Measurements from ENCODE around the gene ANTXRL.
"Not testable (repeated sequence)": the region's sequence is repeated elsewhere in the genome, so short reads cannot be mapped to it uniquely, and the experiment has no call there.

The ANTXRL gene

GRCh38 chr10:46250898-46251856 lies 35.6 kb upstream of the ANTXRL start:
- no peak overlapping the region for H3K4me3 Mint-ChIP-seq
- no peaks in the 10 kb centered on the region for H3K9me3 Mint-ChIP-seq
- no peak for DNase-seq
- ATAC-seq (replicated peaks): no peak
- H3K4me1 Mint-ChIP-seq: peaks cover 2 to 15% of the 10 kb centered on the region in 2 donors
- H3K27ac Mint-ChIP-seq: no peak overlapping the region
- no peaks in the 10 kb centered on the region for H3K36me3 Mint-ChIP-seq
- no peaks in the 10 kb centered on the region for H3K27me3 Mint-ChIP-seq

GRCh38 chr10:46251857-46252847 lies 34.6 kb upstream of the ANTXRL start:
- H3K27ac Mint-ChIP-seq: no peak overlapping the region
- H3K4me3 Mint-ChIP-seq: no peak overlapping the region
- DNase-seq (no peak), ATAC-seq (replicated peaks) (no peak)
- no peaks in the 10 kb centered on the region for H3K36me3 Mint-ChIP-seq
- H3K27me3 Mint-ChIP-seq: no peaks in the 10 kb centered on the region
- H3K9me3 Mint-ChIP-seq: no peaks in the 10 kb centered on the region
- H3K4me1 Mint-ChIP-seq: peaks cover 2 to 15% of the 10 kb centered on the region in 2 donors

GRCh38 chr10:46253076-46254006 lies 33.5 kb upstream of the ANTXRL start:
- DNase-seq: no peak
- H3K27me3 Mint-ChIP-seq: no peaks in the 10 kb centered on the region
- H3K36me3 Mint-ChIP-seq: no peaks in the 10 kb centered on the region
- no peak overlapping the region for H3K27ac Mint-ChIP-seq
- H3K4me3 Mint-ChIP-seq: no peak overlapping the region
- ATAC-seq (replicated peaks): no peak
- H3K9me3 Mint-ChIP-seq: no peaks in the 10 kb centered on the region
- peaks cover 2 to 15% of the 10 kb centered on the region in 2 donors for H3K4me1 Mint-ChIP-seq

- H3K4me3 Mint-ChIP-seq: no peak overlapping the region
- no peaks in the 10 kb centered on the region for H3K9me3 Mint-ChIP-seq
- H3K36me3 Mint-ChIP-seq: no peaks in the 10 kb centered on the region
- H3K27ac Mint-ChIP-seq: no peak overlapping the region
- ATAC-seq (replicated peaks) (no peak), DNase-seq (no peak)
- peaks cover 2 to 15% of the 10 kb centered on the region in 2 donors for H3K4me1 Mint-ChIP-seq
- no peaks in the 10 kb centered on the region for H3K27me3 Mint-ChIP-seq
Measured at GRCh38 chr10:46254007-46254383, 32.8 kb upstream of the ANTXRL start.

GRCh38 chr10:46254467-46254866 lies 32.3 kb upstream of the ANTXRL start:
- H3K27ac Mint-ChIP-seq: no peak overlapping the region
- no peak overlapping the region for H3K4me3 Mint-ChIP-seq
- ATAC-seq (replicated peaks) (no peak), DNase-seq (no peak)
- peaks cover 2 to 15% of the 10 kb centered on the region in 2 donors for H3K4me1 Mint-ChIP-seq
- no peaks in the 10 kb centered on the region for H3K36me3 Mint-ChIP-seq
- no peaks in the 10 kb centered on the region for H3K9me3 Mint-ChIP-seq
- no peaks in the 10 kb centered on the region for H3K27me3 Mint-ChIP-seq

- peaks cover 2 to 15% of the 10 kb centered on the region in 2 donors for H3K4me1 Mint-ChIP-seq
- not testable (repeated sequence) for H3K36me3 Mint-ChIP-seq; H3K27me3 Mint-ChIP-seq; H3K9me3 Mint-ChIP-seq; H3K4me3 Mint-ChIP-seq; H3K27ac Mint-ChIP-seq; DNase-seq; ATAC-seq (replicated peaks)
Measured at GRCh38 chr10:46255210-46255609, 31.6 kb upstream of the ANTXRL start.

GRCh38 chr10:46255801-46256747 lies 30.7 kb upstream of the ANTXRL start:
- Mint-ChIP-seq H3K27ac (peak overlapping the region; percentile 52), H3K4me3 (no peak overlapping the region), H3K4me1 (peaks cover 2 to 20% of the 10 kb centered on the region in 2 donors), H3K9me3 (no peaks in the 10 kb centered on the region), H3K36me3 (no peaks in the 10 kb centered on the region), H3K27me3 (no peaks in the 10 kb centered on the region)
- DNase-seq (no peak), ATAC-seq (replicated peaks) (peak; percentile 68 to 73)

- Mint-ChIP-seq H3K4me1 (peaks cover 2 to 22% of the 10 kb centered on the region in 2 donors), H3K9me3 (no peaks in the 10 kb centered on the region), H3K36me3 (no peaks in the 10 kb centered on the region), H3K27ac (no peak overlapping the region), H3K27me3 (no peaks in the 10 kb centered on the region), H3K4me3 (no peak overlapping the region)
- DNase-seq (no peak), ATAC-seq (replicated peaks) (no peak)
Measured at GRCh38 chr10:46257099-46257498, 29.7 kb upstream of the ANTXRL start.

GRCh38 chr10:46262906-46263560 lies 23.8 kb upstream of the ANTXRL start:
- not testable (repeated sequence) for ATAC-seq (replicated peaks); H3K27ac Mint-ChIP-seq; H3K36me3 Mint-ChIP-seq; H3K4me3 Mint-ChIP-seq; H3K4me1 Mint-ChIP-seq; DNase-seq; H3K27me3 Mint-ChIP-seq; H3K9me3 Mint-ChIP-seq

- H3K4me1 Mint-ChIP-seq: peaks cover 7% of the 10 kb centered on the region in 2 donors
- H3K27ac Mint-ChIP-seq: no peak overlapping the region
- no peak for DNase-seq
Measured at GRCh38 chr10:46263831-46264268, 22.9 kb upstream of the ANTXRL start.

GRCh38 chr10:46264336-46264735 lies 22.5 kb upstream of the ANTXRL start:
- Mint-ChIP-seq H3K27ac (no peak overlapping the region), H3K4me1 (peaks cover 7 to 9% of the 10 kb centered on the region in 2 donors), H3K27me3 (no peaks in the 10 kb centered on the region), H3K36me3 (no peaks in the 10 kb centered on the region), H3K9me3 (no peaks in the 10 kb centered on the region), H3K4me3 (no peak overlapping the region)
- DNase-seq (no peak), ATAC-seq (replicated peaks) (no peak)

More at GRCh38 chr10:46263831-46264268, 22.9 kb upstream of the ANTXRL start:
- Mint-ChIP-seq H3K4me3 (no peak overlapping the region), H3K36me3 (no peaks in the 10 kb centered on the region), H3K27me3 (no peaks in the 10 kb centered on the region), H3K9me3 (no peaks in the 10 kb centered on the region)
- no peak for ATAC-seq (replicated peaks)

GRCh38 chr10:46264737-46265368 lies 21.9 kb upstream of the ANTXRL start:
- H3K9me3 Mint-ChIP-seq: no peaks in the 10 kb centered on the region
- peaks cover 11 to 14% of the 10 kb centered on the region in 2 donors for H3K4me1 Mint-ChIP-seq
- H3K27me3 Mint-ChIP-seq: no peaks in the 10 kb centered on the region
- H3K4me3 Mint-ChIP-seq: no peak overlapping the region
- H3K27ac Mint-ChIP-seq: no peak overlapping the region
- no peak for ATAC-seq (replicated peaks)
- H3K36me3 Mint-ChIP-seq: no peaks in the 10 kb centered on the region
- no peak for DNase-seq
